ENCODE results near the gene DPM3.
"Not testable (repeated sequence)": the region's sequence is repeated elsewhere in the genome, so short reads cannot be mapped to it uniquely, and the experiment has no call there.

DNA sequence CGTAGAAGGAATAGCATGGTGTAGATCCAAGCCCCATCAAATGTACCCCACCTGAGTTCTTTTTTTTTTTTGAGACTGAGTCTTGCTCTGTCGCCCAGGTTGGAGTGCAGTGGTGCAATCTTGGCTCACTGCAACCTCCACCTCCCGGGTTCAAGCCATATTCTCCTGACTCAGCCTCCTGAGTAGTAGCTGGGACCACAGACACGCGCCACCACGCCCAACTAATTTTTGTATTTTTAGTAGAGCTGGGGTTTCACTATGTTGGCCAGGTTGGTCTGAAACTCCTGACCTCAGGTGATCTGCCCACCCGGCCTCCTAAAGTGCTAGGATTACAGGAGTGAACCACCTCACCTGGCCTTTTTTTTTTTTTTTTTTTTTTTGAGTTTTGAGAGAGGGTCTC, 22.2 kb downstream of the DPM3 start:
- not testable (repeated sequence) for TF ChIP-seq POLR2A, CTCF (IDR thresholded peaks at IDR 0.05)
